GM06990 (cell line): ENCODE results near the gene PDCD7.

Experiments used
- DNase-seq: peaks from one replicate; pipeline ENCODE4 v3.0.0-alpha.2; 2011; ENCODE audit not compliant: insufficient read length; ENCODE audit errors: extremely low read depth
- H3K27me3 ChIP-seq: replicated peaks from 2 replicates; pipeline ENCODE4 v1.6.0; 2011; ENCODE audit warnings: low read length; ENCODE audit not compliant: control insufficient read depth, insufficient read depth
- H3K36me3 ChIP-seq: 2 replicates; pipeline ENCODE4 v1.5.1; 2011; ENCODE audit warnings: low read length; ENCODE audit not compliant: control insufficient read depth, insufficient read depth
- H3K4me3 ChIP-seq: replicated peaks from 2 replicates; pipeline ENCODE4 v1.5.1; 2011; ENCODE audit warnings: low read depth, mild to moderate bottlenecking, control low read depth, low read length
- CTCF ChIP-seq: IDR thresholded peaks from 2 replicates; pipeline ENCODE4 v1.5.1; 2011; ENCODE audit warnings: low read length, control low read depth, mild to moderate bottlenecking, inconsistent platforms; ENCODE audit not compliant: insufficient read depth, poor library complexity, severe bottlenecking

PDCD7 gene

GRCh38 chr15:65091946-65092770 lies 41.5 kb downstream of the PDCD7 start:
- H3K27me3 ChIP-seq: no peaks in the 10 kb centered on the region

GRCh38 chr15:65089206-65089824 lies 44.3 kb downstream of the PDCD7 start:
- DNase-seq: no peak
- Histone ChIP-seq H3K36me3 (no peaks in the 10 kb centered on the region; the same call in none of the 2 replicates), H3K27me3 (no peaks in the 10 kb centered on the region; the same call in 1 of the 2 replicates), H3K4me3 (no peak overlapping the region)
- no peak for TF ChIP-seq CTCF

More at GRCh38 chr15:65091946-65092770, 41.5 kb downstream of the PDCD7 start:
- Histone ChIP-seq H3K4me3 (no peak overlapping the region), H3K36me3 (no peaks in the 10 kb centered on the region; the same call in none of the 2 replicates)
- no peak for TF ChIP-seq CTCF
- DNase-seq: no peak

- DNase-seq: no peak
These were observed 45.0 kb downstream of the PDCD7 start for GRCh38 chr15:65088643-65089021.

GRCh38 chr15:65087873-65088642 lies 45.5 kb downstream of the PDCD7 start:
- no peak for DNase-seq
- Histone ChIP-seq H3K4me3 (no peak overlapping the region), H3K36me3 (no peaks in the 10 kb centered on the region; the same call in none of the 2 replicates), H3K27me3 (no peaks in the 10 kb centered on the region; the same call in 1 of the 2 replicates)
- no peak for TF ChIP-seq CTCF

More at GRCh38 chr15:65088643-65089021, 45.0 kb downstream of the PDCD7 start:
- TF ChIP-seq CTCF: no peak
- Histone ChIP-seq H3K27me3 (no peaks in the 10 kb centered on the region; the same call in 1 of the 2 replicates), H3K4me3 (no peak overlapping the region), H3K36me3 (no peaks in the 10 kb centered on the region; the same call in none of the 2 replicates)

GRCh38 chr15:65087411-65087810 lies 46.2 kb downstream of the PDCD7 start:
- Histone ChIP-seq H3K27me3 (no peaks in the 10 kb centered on the region; the same call in 1 of the 2 replicates), H3K4me3 (no peak overlapping the region), H3K36me3 (no peaks in the 10 kb centered on the region; the same call in 1 of the 2 replicates)
- DNase-seq: no peak
- TF ChIP-seq CTCF: no peak
